HS-5 (cell line): ENCODE measurements around the gene AK8.
"Not testable (repeated sequence)": the region's sequence is repeated elsewhere in the genome, so short reads cannot be mapped to it uniquely, and the experiment has no call there.

Experiments used
- DNase-seq: peaks from one replicate; pipeline ENCODE4 v3.0.0-alpha.2; 2012; ENCODE audit warnings: low read depth

The AK8 gene

GRCh38 chr9:132711846-132712245 lies 166.2 kb downstream of the AK8 start:
- no peak for DNase-seq

- not testable (repeated sequence) for DNase-seq
These were observed 166.9 kb downstream of the AK8 start for GRCh38 chr9:132711152-132711551.

- DNase-seq: no peak
These were observed 167.8 kb downstream of the AK8 start for GRCh38 chr9:132710333-132710732.

GRCh38 chr9:132708769-132709430 lies 169.2 kb downstream of the AK8 start:
- no peak for DNase-seq

GRCh38 chr9:132708239-132708638 lies 169.8 kb downstream of the AK8 start:
- DNase-seq: no peak

- no peak for DNase-seq
These were observed 174.7 kb downstream of the AK8 start for GRCh38 chr9:132703336-132703735.

GRCh38 chr9:132702254-132702653 lies 175.8 kb downstream of the AK8 start:
- no peak for DNase-seq

- DNase-seq: no peak
These were observed 178.1 kb downstream of the AK8 start for GRCh38 chr9:132699956-132700355.

- DNase-seq: no peak
These were observed 179.1 kb downstream of the AK8 start for GRCh38 chr9:132698989-132699388.

GRCh38 chr9:132697230-132697629 lies 180.9 kb downstream of the AK8 start:
- no peak for DNase-seq

GRCh38 chr9:132694144-132694543 lies 183.9 kb downstream of the AK8 start:
- no peak for DNase-seq

GRCh38 chr9:132690696-132691095 lies 187.4 kb downstream of the AK8 start:
- DNase-seq: no peak

GRCh38 chr9:132683873-132684272 lies 194.2 kb downstream of the AK8 start:
- no peak for DNase-seq

- no peak for DNase-seq
These were observed 196.5 kb downstream of the AK8 start for GRCh38 chr9:132681561-132681960.

GRCh38 chr9:132679946-132680625 lies 198.0 kb downstream of the AK8 start:
- DNase-seq: no peak

- DNase-seq: no peak
These were observed 200.1 kb downstream of the AK8 start for GRCh38 chr9:132677976-132678375.
